HG03064 (cell line): ENCODE results near the gene APOB.

ENCODE experiments used
- ATAC-seq: cut with Tn5 transposase; IDR thresholded peaks from one replicate; pipeline ENCODE4 v1.9.1; 2021; ENCODE audit warnings: low read depth; ENCODE audit not compliant: unreplicated experiment

APOB gene, protein sequence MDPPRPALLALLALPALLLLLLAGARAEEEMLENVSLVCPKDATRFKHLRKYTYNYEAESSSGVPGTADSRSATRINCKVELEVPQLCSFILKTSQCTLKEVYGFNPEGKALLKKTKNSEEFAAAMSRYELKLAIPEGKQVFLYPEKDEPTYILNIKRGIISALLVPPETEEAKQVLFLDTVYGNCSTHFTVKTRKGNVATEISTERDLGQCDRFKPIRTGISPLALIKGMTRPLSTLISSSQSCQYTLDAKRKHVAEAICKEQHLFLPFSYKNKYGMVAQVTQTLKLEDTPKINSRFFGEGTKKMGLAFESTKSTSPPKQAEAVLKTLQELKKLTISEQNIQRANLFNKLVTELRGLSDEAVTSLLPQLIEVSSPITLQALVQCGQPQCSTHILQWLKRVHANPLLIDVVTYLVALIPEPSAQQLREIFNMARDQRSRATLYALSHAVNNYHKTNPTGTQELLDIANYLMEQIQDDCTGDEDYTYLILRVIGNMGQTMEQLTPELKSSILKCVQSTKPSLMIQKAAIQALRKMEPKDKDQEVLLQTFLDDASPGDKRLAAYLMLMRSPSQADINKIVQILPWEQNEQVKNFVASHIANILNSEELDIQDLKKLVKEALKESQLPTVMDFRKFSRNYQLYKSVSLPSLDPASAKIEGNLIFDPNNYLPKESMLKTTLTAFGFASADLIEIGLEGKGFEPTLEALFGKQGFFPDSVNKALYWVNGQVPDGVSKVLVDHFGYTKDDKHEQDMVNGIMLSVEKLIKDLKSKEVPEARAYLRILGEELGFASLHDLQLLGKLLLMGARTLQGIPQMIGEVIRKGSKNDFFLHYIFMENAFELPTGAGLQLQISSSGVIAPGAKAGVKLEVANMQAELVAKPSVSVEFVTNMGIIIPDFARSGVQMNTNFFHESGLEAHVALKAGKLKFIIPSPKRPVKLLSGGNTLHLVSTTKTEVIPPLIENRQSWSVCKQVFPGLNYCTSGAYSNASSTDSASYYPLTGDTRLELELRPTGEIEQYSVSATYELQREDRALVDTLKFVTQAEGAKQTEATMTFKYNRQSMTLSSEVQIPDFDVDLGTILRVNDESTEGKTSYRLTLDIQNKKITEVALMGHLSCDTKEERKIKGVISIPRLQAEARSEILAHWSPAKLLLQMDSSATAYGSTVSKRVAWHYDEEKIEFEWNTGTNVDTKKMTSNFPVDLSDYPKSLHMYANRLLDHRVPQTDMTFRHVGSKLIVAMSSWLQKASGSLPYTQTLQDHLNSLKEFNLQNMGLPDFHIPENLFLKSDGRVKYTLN (N-terminal part only)

DNA sequence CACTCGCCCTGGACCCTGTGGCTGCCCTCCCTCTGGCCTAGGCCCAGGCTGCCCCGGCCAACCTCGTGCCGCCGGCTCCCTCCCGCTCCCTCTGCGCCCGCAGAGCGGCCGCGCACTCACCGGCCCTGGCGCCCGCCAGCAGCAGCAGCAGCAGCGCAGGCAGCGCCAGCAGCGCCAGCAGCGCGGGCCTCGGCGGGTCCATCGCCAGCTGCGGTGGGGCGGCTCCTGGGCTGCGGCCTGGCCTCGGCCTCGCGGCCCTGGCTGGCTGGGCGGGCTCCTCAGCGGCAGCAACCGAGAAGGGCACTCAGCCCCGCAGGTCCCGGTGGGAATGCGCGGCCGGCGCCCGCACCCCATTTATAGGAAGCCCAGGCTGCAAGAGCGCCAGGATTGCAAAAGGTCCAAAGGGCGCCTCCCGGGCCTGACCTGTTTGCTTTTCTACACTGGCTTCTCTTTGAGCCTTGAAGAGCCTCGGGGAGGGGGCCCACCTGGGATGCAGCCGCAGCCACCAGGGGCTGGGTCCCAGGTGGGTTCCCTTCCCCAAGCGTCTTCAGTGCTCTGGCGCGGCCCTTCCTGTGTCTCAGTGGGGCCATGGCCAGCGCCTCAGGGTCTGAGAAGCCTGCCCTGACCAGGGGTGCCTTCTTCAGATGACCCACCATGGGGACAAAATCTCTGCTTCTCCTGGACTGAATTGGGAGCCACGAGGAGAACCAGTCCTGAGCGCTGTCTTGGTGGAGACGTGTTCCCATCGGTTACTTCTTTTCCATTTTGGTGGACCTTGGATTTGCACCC, at the start of gene APOB:
TSS of gene APOB (minus strand) at position 330 of the 789 bp plus-strand sequence. CDS start at position 202, 128 bp downstream.
- ATAC-seq = no peak

DNA sequence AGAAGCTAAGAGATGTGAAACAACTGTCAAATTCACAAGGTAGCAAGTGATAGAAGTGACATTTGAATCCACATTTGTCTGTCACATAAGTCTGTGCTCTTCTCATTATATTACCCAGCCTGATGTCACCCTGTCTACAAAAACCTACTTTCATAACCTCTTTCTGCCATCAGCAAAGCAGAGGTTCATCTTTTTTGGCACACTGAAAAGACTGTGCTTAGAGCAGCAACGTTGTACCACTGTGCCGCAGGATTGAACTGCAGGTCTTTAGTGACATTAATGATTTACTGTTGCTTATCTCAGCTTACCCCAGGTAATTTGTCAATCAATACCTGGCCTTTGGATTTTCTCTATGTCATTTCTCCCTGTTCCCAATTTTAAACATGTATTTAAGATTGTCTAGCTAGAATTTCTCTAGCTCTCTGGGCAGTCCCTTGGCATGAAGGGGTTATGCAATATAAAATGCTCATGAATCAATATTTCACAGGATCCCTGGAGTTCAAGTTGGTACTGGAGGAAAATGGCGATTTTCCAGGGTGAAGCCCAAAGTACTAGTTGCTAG, 48.5 kb upstream of the APOB start:
- ATAC-seq = no peak

DNA sequence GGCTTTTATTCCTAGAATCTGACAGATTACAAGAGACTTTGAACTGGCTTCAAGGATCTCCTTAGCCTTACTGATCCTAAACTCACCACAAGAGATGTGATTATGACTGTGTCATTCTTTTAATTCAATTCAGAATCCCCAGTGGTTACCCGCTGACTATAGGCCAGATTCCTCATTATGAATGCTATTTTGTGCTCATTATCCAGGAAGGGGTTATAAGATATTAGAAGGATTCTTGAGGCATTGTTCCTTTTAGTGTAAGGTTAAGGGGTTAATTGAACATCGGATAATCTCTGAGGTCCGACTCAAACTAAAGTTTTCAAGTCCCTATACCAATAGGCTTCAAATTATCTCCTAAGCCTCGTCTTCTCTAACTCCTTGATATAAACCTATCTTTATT, 40.5 kb upstream of the APOB start:
- no peak for ATAC-seq

DNA sequence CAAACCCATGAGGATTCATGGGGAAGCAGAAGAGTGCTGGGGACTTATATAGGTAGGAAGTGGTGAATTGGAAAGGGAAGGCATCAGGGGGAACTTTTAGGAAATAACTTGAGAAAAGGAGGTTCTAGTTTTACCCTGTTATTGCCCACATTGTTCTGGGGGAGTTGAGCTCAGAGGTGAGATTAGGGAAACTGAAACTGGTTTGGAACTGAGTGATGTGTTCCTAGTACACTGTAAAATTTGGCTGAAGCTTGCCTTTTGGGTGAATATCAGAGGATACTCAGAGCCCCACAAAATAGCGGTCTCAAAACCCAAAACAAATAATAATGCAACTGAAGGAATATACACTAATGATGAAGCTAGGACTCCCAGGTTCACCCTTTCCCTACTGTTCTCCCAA, 39.6 kb upstream of the APOB start:
- no peak for ATAC-seq

DNA sequence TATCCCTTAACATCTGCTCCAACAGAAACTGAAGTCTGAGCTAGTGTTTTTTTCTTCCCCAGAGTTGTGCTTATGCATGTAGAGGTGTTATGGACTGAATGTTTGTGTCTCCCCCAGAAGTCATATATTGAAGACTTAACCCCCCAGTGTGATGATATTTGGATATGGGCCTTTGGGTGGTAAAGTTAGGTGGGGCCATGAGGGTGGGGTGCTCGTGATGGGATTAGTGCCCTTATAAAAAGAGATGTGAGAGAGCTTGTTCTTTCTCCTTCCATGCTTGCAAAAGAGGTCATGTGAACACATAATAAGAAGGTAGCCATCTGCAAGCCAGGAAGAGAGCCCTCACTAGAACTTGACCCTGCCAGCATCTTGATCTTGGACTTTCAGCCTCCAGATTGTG, 34.4 kb upstream of the APOB start:
- no peak for ATAC-seq

DNA sequence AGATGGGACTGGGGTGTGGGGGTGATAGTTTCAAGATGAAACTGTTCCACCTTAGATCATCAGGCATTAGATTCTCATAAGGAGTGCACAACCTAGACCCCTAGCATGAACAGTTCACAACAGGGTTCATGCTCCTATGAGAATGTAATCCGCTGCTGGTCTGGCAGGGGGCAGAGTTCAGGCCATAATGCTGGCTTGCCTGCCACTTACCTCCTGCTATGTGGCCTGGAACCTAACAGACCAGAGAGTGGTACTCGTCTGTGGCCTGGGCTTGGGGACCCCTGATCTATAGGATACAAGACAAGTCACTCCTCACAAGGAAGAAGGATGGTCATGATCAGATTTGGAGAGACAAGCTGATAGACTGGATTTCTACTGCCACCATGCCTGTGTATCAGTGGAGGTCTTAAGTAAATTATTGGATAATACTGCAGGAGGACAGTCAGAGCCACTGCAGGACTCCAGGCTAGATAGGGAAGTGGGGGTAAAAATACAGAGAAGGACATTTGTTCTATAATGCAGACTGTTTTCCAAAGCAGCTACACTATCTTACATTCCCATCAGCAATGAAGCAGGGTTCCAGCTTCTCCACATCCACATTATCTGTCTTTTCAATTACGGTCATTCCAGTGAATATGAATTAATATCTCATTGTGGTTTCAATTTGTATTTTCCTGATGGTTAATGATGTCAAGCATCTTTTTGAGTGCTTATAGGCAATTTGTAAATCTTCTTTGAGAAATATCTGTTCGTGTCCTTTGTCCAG, 28.8 kb upstream of the APOB start:
- no peak for ATAC-seq

DNA sequence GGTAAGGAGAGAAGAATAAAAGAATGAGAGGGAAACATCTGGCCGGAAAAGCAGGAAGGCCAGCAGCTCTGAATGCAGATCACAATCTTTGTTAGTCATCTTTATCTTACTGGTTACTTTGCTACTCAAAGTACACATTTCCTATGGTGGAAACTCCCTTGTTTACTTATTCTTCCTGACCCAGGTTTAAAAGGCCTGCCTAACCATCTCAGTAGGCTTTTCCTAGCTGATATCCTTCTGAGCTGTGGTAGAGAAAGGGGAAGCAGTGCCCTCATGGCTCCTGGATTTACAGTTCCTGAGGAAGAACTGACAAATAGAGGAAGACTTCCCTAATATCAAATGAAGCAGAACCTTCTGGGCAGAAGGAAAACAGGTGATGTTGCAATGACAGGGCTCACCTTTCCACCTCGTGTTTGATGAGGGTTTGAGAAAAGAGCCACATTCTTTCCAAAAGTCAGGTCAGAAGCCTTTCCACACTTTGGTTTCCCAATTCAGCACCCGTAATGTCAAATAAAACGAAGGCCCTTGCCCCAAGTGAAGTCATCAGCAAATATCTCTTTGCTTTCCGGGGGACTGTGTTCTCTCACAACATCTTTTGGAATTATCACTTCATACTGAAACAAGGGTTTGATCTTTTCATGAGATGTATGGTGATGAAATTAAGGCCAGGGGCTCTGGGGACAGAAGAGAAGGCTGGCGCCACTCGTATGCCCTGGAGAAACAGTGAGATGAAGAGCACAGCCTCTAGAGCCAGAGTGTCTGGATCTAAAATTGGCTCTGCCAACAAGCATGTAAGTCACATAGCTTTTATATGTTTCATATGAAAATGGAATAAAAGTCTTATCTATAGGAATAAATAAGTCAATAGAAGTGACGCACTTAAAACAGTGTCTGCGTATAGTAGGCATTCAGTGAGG, 26.7 kb upstream of the APOB start:
- ATAC-seq = no peak

DNA sequence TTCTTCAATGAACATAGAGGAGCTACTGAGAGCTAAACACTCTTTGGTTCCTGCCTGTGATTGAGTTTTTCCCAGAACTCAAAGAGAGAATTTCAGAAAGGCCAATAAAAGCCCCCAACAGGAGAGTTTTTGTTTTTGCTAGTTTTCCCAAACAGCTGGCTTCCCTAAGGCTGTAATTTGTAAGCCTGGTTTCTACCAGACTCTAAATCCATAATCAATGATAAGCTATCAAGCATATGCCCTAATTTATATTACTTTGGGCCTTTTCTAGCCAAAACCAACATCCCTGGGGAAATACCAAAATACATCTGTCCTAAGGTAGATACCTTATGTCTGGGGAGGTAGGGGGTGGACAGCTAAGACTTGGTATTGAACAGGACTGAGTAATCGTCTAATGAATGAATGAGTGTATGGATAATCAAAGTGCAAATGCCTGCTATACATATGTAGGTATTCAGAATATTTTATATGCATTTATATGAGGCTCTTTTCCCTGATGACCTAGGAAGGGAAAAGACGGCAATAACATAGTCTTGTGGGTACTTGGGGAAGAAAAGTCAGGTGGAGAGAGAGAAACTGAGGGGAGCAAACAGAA, 26.0 kb upstream of the APOB start:
- ATAC-seq = no peak

DNA sequence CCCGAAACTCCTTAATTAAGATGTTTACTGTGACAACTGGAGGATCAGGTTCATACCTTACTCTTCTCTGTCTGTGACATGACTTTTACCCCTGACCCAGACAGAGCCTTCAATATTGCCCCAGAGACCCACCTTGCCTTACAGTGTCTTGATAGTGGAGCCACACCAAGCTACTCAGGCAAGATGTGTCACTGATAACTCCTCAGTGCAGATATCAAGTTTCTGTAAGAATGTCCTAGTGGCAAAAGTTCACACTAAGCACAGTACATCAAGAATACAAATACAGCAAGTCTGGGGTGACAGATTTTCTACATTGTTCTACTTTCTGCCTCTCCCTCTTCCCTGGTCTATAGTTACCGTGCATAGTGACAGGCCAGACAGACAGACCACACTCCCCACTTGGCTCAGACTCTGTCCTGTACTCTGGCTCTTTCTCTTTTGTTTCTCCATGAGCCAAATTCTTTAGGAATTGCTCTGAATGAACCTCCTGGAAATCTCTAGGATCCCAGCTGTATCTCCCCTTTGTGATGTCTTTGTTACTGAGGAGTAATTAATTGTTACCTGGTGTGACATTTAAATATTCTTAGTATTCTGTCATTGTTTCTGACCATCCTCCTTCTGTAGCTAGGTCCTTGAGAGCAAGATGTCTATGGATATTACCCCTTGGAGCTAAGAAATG, 24.1 kb upstream of the APOB start:
- no peak for ATAC-seq

DNA sequence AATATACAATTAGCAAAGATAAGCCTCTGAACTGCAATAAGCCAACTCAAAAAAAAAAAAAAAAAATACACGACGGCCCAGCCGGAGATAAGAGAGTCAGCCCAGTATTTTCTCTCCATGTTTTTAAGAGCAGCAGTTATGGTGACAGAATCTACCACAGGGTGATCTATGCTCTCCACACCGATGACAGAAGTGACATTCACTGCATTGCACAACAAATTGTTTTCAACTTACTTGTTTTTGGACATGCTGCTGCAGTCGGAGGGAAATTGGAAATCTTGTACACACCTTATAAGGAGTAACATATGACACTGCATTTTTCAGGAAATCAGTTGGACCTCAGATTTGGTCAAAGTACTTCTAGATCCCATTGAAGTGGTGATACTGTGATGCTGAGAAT, 23.3 kb upstream of the APOB start:
- ATAC-seq = no peak

DNA sequence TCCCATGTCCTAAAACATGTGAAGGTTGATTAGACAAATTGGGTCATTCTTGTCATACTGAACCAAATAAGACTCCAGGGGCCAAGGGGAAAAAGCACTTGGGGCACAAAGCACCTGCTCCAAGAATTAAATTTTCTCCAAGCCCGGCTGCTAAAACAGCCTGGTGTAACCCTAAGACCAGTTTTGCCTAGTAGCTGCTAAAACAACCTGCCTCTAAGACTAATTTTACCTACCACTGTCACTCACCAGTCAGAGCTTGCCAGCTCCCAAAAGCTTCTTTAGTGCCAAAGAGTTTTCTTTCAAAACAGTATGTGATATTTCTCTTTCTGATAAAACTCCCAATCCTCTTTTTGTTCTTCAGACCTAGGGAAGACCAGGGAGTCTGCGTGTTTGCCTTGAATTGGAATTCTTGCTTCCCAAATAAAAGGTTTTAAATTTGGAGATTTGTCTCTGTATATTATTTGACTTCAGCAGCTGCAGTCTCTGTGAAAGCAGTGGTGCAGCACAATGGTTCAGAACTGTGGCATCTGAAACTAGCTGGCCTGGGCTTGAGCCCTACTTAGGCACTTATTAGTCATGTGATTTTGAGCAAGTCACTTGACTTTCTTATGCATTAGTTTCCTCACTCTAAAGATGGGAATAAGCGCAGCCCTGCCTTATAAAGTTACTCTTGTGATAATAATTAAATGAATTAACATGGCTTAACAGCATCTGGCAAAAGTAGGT, 16.2 kb upstream of the APOB start:
- no peak for ATAC-seq

DNA sequence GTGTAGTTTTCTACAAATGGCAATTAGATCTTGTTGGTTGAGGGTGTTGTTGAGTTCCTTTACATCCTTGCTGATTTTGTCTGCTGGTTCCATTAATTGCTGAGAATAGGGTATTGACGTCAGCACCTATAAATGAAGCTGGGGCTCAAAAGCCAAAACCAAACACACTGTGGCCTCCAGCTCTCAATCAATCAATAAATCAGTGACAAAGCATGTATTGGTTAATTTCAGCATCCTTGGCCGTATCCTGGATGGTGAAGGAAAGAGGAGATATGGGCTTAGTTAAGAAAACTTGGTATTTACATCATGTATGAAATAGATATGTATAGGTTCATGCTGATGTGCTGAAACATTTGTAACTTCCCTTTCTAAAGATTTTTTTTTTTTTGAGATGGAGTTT, 13.2 kb upstream of the APOB start:
- ATAC-seq = no peak

DNA sequence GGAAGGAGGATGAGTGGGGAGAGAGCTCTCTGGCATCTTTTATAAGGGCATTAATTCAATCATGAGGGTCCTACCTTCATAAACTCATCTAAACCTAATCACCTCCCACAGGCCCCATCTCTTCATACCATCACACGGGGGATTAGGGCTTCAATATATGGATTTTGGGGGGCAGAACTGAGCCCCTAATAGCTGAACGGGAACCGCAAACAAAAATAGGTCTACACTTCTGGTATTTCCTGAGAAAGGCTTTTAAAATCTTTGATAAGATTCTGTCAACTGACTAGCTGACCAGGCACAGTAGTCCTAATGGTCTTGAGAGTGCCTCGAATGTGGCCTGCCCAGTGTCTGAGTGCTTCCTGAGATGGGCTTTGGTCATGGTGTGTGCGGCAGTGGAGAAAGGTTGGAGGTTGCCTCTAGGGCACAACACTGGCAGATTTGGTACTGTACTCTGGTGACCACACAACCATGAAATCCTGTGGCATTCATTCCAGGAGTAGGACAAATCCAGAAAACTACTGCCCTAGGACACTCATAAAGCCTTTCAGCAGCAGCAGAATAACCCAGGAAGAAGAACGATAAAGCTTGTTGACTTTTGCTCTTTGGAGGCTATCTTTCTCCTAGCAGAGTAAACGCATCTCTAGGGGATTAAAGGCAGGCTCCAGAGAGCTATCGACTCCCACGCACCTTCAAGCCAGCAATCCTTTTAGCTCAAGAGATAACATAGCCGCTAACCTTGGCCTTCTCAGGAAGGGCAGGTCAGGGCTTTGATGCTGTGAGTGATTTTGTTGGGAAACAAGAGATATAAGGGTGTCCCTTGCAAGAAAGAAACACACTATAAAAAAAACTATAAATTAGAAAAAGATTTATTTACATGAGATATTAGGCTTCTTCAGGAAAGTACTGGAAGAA, 12.3 kb upstream of the APOB start:
- no peak for ATAC-seq

DNA sequence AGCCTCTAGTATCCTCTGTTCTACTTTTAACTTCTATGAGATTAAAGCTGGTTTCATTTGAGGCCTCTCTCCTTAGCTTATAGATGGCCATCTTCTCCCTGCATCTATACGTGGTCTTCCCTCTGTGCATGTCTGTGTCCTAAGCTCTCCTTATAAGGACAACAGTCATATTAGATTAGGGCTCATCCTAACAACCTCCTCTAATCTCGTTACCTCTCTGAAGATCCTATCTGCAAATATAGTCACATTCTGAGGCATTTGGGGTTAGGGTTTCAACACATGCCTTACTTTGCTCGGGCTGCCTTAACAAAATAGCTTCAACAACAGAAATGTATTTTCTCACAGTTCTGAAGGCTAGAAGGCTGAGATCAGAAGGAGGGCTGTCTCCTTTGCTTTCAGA, 11.6 kb upstream of the APOB start:
- ATAC-seq = no peak

DNA sequence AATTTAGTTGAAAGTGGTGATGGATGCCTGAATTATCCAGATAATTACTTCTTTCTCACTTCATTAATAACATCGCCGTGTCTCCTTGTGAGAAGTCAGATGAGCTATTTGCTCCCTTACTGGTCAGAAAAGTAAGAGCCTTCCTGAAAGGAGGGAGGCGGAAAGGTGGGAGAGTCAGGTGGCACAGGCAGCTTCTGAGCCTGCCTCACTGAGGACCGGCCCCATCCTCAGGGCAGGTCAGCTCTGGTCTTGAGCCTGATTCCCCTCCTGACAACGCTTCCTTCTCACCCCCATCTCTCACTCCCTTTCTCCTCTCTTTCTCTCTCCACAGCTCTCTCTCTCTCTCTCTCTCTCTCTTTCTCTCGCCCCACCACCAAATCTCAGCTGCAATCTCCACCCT, 10.1 kb upstream of the APOB start:
- no peak for ATAC-seq
